Esophagus muscularis mucosa (tissue), 3 donors: ENCODE data around the gene GPR152.

Experiments
- CTCF ChIP-seq, 3 experiments: fragments of 200-600 bp in 2 of 3; fragments of 450-650 bp in 1 of 3; sonication (generic) in 2 of 3; IDR thresholded peaks; one replicate each; pipeline ENCODE4 v1.5.1; 2017 to 2019; ENCODE audit warnings: antibody characterized with exemption in 3 of 3, mild to moderate bottlenecking in 2 of 3, moderate library complexity in 1 of 3
- POLR2A ChIP-seq: fragments of 450-650 bp; IDR thresholded peaks from one replicate; pipeline ENCODE4 v1.6.1; 2017; ENCODE audit warnings: antibody characterized with exemption, moderate library complexity, mild to moderate bottlenecking, low read depth

GRCh38 chr11:67434395-67434881, 18.1 kb downstream of the GPR152 start:
- no peak for TF ChIP-seq CTCF (IDR thresholded peaks at IDR 0.05)
- TF ChIP-seq POLR2A: no peak
